ENCODE results near the gene POU2F1.

- TF ChIP-seq POLR2A (IDR thresholded peaks at IDR 0.05) (no peak), CTCF (IDR thresholded peaks at IDR 0.05) (no peak)
Observed at GRCh38 chr1:167171286-167171929, 49.3 kb upstream of the POU2F1 start.
